Fibroblast of the conjunctiva (primary cell): Measurements from ENCODE around the gene ITGB3.

ENCODE experiments used
- DNase-seq: peaks from one replicate; pipeline ENCODE4 v3.0.0-alpha.2; 2010; ENCODE audit warnings: low read depth

Gene ITGB3

DNA sequence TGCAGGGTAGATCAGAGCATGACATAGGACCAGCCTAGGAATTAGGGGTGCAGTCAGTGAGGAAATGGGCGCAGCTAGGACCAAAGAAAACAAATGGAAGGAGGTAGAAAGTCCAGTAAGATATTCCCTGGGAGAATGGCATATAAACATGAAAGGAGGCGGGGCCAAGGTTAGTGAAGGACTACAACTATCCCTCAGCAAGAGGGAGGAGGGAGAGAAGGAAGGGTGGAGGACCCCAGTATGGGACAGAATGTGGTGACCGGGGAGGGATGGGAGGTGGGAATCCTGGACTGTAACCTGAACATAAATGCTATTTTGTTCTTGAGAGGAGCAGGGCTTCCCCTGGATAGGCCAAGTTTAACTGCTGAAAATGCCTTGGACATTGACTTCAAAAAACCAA is 22.8 kb downstream of the ITGB3 start:
- DNase-seq: no peak

- peak; percentile 82 for DNase-seq
These were observed 23.2 kb downstream of the ITGB3 start for GRCh38 chr17:47276868-47277267.

DNA sequence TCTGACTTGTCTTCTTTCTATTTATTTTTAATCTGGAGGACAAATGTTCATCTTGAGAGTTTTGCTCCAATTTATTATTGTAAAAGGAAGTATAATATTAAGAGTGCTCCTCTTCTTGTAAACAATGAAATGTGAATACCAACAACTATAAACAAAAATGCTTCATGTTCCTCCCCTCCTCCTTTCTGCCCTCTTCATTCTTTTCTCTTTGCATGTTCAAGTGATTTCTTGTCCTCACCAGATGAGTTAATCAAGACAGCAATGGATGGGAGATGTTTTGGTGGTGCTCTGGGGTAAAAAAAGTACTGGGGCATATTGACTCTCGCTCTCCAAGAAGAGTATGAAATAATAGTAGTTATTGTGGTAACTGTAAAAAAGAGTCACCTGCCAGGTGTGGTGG is 24.3 kb downstream of the ITGB3 start:
- no peak for DNase-seq

DNA sequence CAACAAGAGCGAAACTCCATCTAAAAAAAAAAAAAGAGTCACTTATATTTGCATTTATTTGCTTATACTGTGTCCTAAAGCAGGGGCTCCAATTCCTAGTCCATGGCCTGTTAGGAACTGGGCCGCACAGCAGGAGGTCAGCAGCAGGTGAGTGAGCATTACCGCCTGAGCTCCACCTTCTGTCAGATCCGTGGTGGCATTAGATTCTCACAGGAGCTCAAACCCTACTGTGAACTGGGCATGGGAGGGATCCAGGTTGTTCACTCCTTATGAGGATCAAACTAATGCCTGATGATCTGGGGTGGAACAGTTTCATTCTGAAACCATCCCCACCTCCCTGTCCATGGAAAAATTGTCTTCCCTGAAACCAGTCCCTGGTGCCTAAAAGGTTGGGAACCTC is 24.9 kb downstream of the ITGB3 start:
- no peak for DNase-seq

DNA sequence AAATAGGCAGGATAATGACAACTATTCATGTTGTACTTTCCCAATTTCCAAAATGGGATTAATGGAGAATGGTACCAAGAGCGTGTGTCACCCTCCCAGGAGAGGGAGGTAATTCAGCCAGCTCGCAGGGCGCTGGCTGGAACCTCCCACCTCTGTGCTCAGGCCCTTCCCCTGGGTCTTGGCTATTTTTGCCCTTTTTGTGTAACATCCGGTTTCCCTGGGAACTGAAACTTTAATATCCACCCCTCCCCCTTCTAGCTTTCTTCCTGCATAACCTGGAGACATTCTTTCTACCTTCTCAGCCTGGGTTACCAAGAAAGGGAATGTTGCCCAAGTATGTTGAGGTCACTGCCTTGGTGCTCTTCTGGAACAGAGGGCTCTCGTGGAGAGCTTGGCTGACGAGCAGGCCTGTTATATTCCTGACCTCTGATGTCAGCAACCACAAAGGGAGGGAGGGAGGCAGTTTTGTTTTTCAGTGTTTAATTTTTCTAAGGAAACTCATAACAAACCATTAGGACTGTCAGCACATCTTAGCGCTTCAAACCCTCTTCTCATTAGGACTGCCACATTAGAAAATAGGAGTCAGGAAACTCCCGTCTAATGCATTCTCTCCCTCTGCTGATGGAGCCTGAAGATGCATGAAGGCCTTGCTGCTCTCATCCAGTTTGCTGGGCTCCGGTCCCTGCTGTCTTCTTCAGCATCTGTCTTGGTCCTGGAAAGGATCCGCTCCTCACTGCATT is 25.6 kb downstream of the ITGB3 start:
- DNase-seq: peak; percentile 84

- no peak for DNase-seq
These were observed 26.6 kb downstream of the ITGB3 start for GRCh38 chr17:47280072-47280811.

- DNase-seq: no peak
These were observed 27.6 kb downstream of the ITGB3 start for GRCh38 chr17:47281216-47281615.

DNA sequence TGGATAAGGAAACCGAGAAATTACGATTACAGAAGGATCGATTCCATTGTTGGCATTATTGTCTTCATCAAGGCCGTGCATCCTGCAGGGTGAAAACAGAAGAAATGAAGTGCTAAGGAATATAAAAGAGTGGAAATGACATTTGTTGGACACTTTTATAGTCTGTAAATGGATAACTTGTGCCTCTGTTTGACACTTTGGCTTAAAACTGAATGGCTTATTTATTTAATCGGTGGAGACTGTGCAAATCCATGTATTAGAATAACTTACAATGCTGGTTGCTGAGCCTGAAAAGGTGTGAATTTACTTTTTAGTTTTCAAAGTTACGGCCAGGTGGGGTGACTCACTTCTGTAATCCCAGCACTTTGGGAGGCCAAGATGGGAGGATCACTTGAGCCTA is 31.4 kb downstream of the ITGB3 start:
- DNase-seq: no peak

DNA sequence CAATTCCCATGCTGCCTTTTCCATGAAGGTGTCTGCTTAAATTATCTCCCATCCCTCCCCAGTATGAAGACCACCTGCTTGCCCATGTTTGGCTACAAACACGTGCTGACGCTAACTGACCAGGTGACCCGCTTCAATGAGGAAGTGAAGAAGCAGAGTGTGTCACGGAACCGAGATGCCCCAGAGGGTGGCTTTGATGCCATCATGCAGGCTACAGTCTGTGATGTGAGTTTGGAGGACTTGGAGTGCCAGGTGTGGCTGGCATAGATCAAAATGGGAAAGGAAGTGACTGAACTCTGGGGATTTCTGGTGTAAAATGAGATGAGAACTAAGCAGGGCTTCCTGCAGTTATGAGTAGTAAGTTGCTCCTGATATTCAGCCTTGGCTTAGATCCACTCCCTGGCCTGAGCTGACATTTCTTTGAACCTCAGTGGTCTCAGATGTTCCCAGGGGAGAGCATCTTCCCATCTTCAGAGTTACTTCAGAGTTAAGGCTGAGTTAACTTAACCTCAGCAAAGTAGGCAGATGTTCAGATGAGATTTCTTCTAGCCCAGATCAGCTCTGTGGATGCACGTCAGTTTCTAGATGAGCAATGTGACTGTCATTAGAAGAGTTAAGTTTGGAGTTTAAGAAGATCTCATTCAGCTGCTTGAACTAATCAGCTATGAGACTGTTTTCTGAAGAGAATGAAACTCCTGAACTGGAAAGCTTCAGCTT is 32.7 kb downstream of the ITGB3 start:
- no peak for DNase-seq

DNA sequence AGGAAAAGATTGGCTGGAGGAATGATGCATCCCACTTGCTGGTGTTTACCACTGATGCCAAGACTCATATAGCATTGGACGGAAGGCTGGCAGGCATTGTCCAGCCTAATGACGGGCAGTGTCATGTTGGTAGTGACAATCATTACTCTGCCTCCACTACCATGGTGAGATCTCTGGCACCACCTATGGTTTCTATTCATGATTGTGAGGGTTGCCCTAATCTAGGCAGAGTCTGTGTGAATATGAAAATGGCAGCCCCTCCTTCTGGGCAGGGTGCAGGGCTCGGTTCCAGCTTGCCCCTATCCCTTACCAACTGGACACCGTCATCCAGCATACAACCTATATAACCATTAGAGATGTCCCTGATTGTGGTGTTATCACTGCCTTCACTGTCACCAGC is 33.4 kb downstream of the ITGB3 start:
- DNase-seq: no peak

DNA sequence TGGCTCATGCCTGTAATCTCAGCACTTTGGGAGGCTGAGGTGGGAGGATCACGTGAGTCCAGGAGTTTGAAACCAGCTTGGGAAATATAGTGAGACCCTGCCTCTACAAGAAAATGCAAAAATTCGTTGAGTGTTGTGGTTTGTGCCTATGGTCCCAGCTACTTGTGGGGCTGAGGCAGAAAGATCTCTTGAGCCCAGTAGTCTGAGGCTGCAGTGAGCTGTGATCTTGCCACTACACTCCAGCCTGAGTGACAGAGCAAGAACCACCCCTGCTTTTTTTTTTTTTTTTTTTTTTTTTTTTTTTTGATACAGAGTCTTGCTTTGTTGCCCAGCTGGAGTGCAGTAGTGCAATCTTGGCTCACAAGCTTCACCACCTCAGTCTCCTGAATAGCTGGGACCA is 34.0 kb downstream of the ITGB3 start:
- DNase-seq: no peak

- DNase-seq: no peak
These were observed 35.0 kb downstream of the ITGB3 start for GRCh38 chr17:47288531-47289116.

DNA sequence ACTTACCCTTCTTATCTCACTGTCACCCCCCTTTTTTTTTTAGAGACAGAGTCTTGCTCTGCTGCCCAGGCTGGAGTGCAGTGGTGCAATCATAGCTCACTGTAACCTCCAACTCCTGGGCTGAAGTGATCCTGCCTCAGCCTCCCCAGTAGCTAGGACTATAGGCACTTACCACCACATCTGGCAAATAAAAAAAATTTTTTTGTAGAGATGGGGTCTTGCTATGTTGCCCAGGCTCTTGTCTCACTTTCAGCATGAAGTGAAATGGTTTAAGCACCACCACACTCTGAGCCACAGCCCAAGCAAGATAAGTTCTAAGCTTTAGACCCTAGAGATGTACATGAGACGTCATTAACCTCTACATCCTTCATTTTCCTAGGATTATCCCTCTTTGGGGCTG is 35.7 kb downstream of the ITGB3 start:
- no peak for DNase-seq

DNA sequence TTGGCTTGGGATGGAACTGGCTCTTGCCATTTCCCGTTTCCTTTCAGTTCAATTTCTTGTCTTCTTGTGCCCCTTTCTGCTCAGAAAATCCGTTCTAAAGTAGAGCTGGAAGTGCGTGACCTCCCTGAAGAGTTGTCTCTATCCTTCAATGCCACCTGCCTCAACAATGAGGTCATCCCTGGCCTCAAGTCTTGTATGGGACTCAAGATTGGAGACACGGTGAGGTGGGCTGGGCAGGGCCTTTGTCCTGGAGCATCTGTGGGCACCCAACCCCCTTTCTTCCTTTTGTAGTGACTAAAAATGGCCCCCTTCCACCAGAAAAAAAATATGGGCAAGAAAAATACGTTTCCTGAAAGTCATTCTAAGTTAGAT is 37.2 kb downstream of the ITGB3 start:
- no peak for DNase-seq

- DNase-seq: no peak
These were observed 37.7 kb downstream of the ITGB3 start for GRCh38 chr17:47291242-47291873.

DNA sequence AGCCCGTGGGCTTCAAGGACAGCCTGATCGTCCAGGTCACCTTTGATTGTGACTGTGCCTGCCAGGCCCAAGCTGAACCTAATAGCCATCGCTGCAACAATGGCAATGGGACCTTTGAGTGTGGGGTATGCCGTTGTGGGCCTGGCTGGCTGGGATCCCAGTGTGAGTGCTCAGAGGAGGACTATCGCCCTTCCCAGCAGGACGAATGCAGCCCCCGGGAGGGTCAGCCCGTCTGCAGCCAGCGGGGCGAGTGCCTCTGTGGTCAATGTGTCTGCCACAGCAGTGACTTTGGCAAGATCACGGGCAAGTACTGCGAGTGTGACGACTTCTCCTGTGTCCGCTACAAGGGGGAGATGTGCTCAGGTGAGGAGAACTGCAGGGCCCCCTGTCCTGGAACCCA is 38.6 kb downstream of the ITGB3 start:
- DNase-seq: no peak

GRCh38 chr17:47295037-47295873 is 41.6 kb downstream of the ITGB3 start:
- no peak for DNase-seq

GRCh38 chr17:47295874-47296255 is 42.2 kb downstream of the ITGB3 start:
- DNase-seq: no peak

- no peak for DNase-seq
These were observed 44.2 kb downstream of the ITGB3 start for GRCh38 chr17:47297661-47298400.

DNA sequence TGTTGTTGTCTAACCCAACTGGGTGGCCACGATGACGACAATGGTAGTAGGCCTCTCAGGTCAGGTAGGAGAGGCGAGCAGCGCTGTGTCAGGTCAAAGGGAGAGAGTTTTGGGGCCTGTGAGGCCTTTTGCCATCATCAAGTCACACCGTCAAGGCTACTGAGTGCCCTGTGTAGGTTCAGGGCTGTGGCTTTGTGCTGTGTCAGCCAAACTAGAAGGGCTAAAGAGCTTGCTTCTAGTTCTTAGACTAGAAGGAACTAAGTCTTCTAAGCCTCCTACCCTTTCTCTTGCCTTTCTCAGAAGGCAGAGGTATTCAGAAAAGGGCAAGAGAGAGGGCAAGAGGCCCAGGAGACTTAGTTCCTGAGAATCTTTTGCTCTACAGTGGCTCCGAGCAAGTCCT is 45.1 kb downstream of the ITGB3 start:
- DNase-seq: no peak
